NCI-H345 treated with DMSO at 0.1 percent for 48 hours (cell line): ENCODE measurements around the gene SLC35E1.

Source experiments
- DNase-seq: peaks from one replicate; lab custom pipeline; 2025; ENCODE audit not compliant: unreplicated experiment; lab: John Stamatoyannopoulos, UW

Gene SLC35E1

DNA sequence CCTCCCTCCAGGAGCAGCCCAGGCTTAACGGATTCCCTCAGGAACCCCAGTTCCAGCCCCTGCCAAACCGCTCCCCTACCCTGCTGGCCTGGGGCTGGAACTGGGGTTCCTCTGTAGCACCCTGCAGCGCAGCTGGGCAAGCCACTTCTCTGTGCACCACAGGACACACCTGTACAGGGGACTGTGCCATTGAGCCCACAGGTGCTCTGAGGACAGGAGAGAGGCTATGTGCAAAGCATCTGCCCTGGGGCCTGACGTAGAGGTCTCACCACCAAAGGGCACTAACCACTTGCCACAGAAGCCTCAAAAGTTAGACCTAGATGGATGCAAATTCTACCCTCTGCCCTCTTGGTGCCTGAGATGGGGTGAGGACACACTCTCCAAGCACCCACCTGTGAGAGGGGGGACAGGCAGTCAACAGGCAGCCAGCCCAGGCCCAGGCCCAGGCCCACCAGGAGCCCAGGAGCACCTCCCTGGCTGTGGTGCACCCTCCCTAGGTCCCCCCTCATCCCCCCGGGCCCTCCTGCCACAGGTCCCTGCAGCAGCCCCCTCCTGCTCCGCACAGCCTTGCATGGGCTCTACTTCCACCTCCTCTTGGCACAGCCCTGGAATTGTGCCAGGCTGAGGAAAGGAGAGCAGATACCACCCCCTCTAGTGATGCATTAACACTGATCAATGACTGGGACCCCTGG lies 27.6 kb upstream of the SLC35E1 start:
- no peak for DNase-seq

DNA sequence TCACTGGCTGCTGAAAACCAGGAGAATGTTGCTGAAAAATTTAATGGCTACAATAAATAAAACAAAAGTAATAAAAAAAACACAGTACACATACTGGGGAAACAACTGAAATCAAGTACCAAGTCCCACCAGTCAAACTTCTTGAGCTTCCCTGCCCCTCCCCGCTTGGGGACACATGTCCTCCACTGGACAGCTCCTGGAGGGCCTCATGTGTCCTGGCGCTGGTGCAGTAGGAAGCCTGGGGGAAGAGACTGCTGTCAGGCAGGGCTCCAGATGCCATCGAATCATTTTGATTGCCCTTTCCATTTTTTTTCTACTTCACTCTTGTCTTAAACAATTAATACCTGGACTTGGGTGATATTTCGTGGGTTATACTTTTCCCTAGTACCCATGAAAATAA lies 26.6 kb upstream of the SLC35E1 start:
- DNase-seq: no peak

DNA sequence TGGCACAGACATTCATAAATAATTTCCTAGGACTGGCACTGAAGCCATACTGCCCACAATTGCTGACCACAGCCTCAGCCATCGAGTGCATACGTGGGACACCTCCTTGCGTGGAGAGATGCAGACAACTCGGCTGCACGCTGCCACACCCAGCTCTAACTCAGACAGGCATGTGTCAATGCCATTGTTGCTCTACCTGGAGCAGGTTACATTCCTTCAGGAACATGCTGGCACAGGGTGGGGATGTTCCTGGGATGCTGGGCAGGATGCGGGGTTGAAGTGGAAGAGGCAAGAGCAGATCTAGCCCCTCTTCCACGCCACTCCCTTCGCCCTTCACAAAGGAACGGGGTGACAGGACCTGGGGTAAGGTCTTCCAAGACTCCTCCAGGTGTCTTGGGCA lies 24.2 kb upstream of the SLC35E1 start:
- no peak for DNase-seq

DNA sequence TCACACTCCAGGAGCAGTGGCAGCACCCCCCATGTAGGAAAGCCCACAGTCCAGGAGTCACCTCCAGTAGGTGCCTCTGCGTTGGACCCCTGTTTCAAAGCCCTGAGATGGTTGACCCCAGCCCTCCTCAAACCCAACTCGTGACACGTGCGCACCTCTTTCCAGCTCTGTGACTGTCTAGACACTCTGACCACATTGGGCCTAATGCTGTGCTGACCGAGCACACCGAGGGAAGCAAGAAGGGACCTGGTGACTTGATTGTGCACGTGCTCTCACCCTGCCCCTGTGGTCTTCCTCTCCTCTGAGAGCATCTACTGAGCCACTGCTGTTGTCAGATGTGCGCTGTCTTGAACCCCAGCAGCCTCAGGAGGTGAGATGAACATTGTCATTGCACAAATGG lies 22.9 kb upstream of the SLC35E1 start:
- DNase-seq: no peak

DNA sequence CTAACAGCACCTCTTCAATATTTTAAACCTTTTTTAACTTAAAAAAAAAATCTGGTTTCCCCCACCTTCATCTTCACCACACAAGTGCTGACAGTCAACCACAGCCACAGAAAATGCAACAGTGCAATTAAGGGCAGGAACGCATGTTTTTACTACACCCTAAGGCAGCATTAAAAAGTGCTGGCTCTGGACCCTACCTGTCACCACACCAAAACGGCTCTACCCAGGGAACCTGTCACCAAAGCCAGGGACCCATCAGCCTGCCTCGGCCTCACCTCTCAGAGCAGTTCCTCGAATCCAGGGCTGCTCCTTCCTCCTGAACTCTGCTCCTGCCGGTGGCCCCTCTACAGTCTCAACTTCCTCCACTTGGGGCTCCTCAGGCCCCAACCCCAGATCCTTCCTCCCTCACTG lies 22.5 kb upstream of the SLC35E1 start:
- no peak for DNase-seq

DNA sequence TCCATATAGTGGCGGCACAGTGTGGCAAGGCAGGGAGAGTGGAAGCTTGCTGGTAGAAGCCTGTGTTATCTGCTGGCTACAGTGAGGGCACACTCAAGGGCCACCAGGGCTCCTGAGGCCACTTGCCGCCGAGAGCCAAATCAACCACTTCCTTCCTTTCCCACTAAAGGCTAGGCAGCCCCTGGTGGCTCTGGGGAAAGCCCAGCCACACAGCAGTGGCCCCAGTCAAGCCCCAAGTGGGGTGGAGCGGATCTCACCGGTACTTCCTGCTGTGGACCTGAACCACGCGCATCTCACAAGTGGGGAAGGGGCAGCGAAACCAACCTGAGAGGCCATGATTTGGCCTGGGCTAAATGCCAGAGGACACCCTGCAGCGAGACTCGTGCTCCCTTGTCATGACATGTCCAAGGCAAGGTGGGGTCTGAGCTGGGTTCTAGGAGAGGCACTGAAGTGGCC lies 21.9 kb upstream of the SLC35E1 start:
- no peak for DNase-seq

DNA sequence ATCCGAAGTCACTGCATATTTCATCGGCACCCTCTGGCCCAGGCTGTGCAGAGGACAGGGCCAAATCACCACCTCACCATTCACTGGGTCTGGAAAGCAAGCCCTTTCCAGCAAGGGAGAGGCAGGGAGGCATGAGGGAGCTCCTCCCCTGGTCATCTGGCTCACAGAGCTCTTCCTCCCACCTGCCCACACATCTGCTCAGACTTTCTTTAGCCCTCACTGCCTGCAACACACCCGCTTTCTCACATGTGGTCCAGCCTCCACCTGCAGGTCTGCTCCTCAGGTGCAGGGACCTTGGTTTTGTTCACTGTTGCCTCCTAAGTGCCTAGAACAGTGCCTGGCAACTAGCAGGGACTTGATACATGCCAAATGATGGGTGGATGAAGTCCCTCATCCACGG lies 21.0 kb upstream of the SLC35E1 start:
- no peak for DNase-seq

DNA sequence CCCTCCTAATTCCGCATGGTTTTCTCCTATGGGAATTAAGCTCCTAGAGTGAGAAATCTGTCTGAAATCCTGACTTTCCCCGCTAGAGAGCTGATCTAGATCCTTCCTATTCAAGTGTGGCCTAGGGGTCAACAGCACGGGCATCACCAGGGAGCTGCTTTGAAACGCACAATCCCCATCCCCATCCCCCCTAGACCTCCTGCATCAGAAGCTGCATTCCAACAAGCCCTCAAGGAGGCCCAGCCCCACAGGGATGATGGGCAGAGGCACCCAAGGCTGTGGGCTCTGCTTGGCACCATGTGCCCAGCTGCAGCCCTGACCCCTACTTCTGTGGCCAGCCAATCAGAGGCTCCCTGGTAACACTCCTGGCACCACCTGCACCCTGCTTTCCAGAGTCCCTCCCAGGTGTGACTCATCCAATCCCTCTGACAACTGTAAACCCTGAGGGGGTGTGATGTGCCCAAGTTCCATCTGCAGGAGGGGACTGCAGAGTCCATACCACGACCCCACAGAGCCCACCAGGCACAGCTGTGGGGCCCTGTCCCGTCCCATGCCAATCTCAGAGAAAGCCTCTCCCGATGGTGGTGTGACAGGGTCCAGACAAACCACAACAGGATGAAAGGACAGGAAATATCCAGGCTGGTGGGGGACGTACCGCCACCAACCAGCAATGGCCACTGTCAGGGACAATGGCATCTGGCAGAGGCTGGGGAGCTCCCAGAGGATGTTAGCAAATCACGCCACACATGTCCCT lies 19.8 kb upstream of the SLC35E1 start:
- no peak for DNase-seq

DNA sequence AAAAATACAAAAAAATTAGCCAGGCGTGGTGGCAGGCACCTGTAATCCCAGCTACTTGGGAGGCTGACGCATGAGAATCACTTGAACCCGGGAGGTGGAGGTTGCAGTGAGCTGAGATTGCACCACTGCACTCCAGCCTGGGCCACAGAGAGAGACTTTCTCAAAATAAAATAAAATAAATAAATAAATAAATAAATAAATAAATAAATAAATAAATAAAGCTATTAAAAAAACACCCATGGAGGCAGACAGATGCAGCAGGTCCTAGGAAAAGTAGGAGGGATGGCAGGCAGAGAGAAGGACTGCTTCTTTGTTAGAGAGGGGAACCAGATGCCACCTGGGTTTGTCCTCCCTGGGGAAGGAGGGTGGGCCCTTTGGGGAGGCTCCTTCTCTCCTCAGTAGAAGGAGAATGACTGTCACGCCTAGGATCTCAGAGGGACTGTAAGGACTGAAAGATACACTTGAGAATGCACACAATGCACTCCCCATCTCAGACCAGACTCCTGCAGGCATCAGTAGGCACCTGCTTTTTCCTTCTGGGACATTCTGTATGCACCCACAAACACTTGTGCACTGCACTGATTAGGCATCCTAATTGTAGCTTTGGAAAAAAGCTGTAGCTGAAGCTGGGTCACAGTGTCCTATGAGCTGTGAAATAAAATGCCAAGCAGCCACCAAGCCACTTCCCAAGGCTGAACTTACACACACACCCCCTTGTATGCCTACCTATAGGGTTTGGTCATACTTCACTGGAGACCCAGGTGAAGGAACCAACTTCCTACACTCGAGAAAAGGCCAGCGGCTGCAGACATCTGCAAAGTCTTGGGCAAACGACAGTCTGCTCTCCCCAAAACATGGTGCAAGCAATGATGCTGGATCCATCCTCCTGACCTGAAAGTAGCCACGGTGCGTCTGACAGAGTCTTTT lies 18.9 kb upstream of the SLC35E1 start:
- DNase-seq: no peak

DNA sequence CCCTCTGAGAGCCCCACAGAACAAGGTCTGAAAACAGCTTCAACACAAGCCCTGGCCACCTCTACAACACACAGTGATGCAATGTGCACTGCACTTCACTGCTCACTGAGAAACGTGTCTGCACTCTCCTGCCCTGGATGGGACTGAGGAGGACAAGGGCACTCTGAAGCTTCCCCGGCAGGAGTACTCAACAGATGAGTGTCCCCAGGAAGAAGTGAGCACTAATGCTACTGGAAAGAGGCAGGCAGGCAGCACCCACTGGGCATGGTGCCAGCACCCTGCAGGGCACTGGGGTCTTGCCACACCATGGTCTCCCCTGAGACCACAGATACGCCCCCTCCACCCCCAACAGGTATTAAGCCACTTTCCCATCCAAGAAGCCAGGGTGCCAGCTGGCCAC lies 17.7 kb upstream of the SLC35E1 start:
- DNase-seq: peak; percentile 61

DNA sequence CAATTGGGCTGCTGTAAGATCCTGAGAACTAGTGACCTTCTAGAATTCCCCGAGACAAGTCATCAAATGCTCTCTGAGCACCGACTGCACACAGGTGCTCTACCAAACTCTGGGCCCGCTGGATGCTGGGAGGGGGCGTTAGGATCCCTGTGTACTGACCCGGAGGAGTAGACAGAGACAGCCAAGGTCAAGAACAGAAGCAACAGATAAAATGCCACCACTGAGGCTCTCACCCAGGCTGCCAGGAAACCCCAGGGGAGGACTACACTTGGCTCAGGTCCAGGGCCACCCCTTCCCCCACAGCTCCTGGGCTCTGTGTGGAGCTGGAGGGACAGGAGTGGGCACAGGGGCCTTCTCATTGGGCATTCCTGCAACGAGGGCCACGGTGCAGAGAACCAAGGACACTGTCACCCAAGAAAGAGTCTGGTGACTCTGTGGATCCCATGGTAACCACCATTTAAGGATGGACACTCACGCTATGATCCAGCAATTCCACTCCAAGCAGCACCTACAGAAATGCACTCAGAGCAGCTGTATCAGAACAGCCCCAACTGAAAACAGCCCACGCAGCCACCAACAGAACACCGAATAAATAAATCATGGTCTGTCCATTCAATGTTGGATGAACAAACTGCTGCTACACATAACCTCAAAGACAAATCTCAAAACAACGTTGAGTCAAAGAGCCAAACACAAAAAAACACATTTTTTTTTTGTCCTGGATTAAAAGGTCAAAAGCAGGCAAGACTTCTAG lies 16.8 kb upstream of the SLC35E1 start:
- DNase-seq: no peak

DNA sequence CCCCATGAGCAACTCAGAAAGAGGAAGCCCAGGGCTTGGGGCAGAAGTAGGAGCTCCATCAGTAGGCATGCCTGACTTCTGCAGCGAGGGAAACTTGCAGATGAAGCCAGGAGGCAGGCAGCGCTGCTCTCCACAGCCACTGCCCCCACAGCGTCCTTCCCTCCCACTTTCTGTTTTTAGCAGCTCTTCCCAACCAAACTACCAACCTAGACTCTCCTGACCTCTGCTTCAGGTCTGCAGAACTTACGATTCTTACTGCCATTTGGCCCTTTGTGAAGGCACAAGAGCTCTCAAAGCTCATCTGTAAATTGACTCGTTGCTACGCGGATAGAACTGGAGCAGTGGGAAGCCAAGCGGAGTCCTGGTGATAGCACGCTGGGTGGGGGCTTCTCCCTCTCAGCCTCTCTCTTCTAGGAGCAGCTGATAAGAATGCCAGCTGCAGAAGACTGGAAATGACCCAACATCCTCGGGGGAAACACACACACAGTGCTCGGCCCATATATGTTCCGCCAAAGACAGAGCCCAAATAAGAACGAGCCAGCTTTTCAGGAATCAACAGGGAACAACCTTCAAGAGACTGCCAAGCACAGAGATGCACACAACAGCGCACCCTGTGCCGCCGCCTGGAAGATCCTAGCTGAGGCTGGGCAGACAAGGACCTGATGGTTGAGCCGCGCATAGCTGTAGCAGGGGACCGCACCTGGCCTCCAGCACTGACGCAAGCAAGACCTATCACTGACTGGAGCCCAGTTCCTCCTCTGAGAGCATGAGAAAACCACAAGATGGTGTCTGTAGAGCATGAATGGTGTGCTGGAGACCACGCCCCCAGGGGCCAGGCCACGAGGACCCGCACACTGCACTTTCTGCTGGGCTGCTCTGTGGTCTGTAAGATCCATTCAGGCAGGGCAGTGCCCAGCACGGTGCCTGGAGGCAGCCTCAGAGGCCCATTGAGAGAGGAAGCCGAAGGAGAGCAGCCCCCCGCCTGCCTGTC lies 15.9 kb upstream of the SLC35E1 start:
- DNase-seq: peak; percentile 26

DNA sequence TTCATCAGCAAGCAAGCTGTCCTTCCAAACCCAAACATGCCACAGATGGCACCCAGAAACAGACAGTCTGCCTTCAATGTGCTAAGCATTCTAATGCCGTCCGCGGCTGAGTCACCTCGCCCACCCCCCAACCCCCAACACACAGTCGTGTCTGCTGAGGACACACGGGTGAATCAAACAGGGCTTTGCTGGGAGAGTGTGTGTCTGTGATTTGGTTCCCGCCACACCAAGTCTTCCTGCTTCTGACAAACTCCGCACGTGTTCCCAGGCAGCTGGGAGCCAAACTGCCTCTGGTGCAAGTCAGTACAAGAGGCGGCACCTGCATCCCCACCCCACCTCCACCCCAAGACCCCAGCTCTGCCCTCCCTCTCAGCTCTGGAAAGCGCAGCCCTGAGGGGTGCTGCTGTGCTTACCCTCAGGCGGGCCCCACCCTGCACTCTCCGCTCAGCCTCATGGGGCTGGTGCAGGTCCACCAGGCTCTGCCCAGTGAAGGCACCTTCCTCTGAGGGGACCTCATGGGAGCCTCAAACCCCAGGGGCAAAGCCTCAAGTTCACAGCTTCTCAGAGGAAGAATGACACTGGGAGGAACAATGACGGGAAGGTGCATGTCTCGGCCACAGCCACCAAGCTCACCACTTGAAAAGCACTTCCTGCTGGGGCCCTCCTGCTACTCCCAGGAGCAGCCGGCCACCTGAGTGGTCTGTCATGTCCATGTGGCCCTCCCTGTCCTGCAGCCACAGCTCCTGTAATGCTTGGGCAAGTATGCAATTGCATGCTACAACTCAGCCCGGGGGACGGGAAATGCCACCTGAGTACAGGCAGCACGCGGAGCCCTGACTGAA lies 15.0 kb upstream of the SLC35E1 start:
- DNase-seq: no peak

DNA sequence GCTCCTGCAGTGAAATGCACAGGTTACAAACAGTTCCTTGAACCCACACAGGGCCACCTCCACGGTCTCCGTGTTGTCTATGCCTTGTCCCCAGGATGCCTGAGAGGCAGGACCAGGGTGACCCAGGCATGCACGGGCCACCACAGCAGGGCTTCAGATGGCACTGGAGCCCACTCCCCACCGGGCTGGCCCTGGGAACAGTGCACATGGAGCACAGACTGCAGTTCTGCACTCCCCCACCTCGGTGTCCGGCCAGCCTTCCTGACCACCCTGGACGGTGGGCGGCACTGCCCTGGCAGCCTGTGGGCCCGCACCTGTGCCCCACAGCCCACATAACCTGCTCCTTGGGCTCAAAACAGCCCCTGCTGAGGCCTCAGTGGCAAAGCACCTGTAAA lies 14.3 kb upstream of the SLC35E1 start:
- DNase-seq: no peak

DNA sequence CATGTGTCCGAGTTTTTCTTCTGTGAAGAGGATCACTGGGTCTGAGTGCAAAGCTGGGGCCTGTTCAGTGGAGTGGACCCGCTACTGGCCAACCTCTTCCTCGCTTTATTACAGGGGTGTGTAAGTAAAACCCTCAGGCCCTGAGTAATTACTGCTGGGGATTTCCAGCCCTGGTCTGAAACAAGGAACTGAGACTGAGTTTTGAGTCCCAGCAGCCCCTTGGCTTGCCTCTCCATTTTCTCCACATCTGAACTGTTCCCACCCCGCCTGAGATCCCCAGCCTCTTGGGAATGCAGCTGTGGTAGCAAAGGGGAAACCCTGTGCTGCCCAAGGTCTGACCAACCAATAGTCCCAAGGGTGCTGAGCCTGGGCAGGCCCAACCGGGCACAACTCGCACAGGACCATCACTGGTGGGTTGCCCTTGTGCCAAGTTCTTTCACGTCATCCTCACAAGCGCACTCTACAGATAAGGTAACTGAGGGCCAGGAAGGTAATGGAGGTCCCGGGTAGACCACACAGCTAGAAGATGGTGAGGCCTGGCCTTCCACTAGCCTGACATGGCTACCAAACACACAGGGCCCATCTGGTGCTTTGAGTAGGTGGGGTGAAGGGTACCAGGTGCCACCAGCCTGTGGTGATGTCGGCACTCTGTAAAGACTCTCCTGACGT lies 13.7 kb upstream of the SLC35E1 start:
- no peak for DNase-seq

DNA sequence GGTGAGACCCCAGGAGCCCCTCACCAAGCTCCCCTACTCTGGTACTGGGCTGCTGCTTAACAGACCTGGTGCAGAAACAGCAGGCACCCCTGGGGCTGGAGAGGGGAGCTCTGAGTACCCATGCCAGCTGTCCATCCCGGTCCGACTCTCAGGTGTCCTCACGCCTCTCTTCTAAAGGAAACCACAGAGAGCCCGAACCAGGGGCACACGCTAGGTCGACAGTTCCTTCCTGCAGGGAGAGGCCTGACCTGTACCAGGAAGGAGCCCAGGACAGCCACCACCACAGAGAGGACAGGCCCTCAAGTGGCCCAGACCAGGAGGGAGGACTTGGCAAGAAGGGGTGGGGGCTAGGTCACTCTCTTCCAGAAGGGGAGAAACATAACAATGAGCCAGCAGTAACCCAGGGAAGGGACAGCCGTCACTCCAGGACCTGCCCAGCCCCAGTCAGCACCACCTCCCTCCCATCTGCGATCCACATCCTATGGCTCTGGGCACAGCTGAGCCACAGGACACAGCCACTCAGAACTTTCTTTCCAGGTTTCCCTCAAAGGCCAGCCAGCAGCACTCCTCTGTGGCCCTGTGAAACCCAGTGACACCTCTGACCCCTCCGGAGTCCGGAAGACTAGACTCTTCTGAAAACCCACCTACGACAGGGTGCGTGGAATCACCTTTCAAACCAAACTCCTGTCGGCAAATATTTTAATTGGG lies 13.0 kb upstream of the SLC35E1 start:
- DNase-seq: no peak

DNA sequence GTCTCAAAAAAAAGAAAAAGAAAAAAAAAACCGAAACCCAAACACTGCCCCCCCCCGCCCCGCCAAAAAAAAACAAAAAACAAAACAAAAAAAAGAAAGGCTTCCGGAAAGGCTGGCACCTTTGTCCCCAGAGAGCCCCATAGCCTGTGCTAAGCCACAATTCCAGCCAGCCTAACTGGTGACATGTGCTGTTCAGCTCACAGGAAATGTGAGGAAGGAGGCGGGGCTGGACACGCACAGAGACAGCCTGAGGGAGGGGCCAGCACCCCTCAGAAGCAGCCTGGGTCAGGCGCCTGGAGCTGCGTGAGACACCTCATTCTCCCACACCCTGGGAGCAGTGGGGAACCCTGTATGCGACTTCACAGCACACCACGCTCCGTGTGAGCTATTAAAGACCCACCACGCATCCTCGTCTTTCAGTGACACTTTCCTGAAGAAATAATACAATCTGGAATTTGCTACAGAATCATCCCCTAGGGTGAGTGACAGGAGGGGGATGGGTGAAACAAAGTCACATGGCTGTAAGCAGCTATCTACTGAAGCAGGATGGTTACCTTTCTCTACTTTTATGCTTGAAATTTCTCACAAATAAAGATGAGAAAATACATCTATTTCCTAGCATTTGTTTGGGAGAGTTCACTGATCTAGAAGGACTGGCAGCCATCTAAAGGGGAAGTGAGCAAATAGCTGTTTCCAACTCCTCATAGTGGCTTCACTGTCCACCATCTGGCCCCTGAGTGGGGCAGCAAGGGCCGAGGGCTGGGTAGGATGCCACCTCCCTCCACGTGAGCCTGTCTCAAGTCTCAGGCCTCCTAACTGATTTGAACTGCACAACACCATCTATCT lies 12.3 kb upstream of the SLC35E1 start:
- DNase-seq: peak; percentile 1
